Measurements from ENCODE around the gene ARHGAP26. TPM values are rescaled to one million over a fixed set of nuclear protein-coding genes. Genes with fewer than 3 reads are reported as not detected.

ARHGAP26 gene
- total RNA-seq, 4 donors from 2014 or later: 22.3 to 40.7 (median 28.2) TPM

- Histone ChIP-seq H3K4me3 (no peak overlapping the region), H3K36me3 (no peaks in the 10 kb centered on the region), H3K4me1 (peaks cover 72 to 95% (median 80%) of the 10 kb centered on the region in 4 donors), H3K27me3 (no peaks in the 10 kb centered on the region), H3K27ac (replicated peaks in 1 of 4) (peak overlapping the region in 2 of 4 donors; percentile 4 to 27), H3K9me3 (no peaks in the 10 kb centered on the region)
- WGBS: 88% methylated on average over 13 of the region's 13 CpGs
- TF ChIP-seq EP300 (IDR thresholded peaks at IDR 0.05) (peak; percentile 52), POLR2A (IDR thresholded peaks at IDR 0.05; ENCODE audit: low read depth) (no peak), POLR2AphosphoS5 (IDR thresholded peaks at IDR 0.05) (peak; percentile 34 to 51), CTCF (IDR thresholded peaks at IDR 0.05) (no peak)
- DNase-seq (ENCODE audit: extremely low spot score): no peak
- intact Hi-C loops (cut with DNase I): no loop called here
Measured at GRCh38 chr5:142864290-142865260, 94.4 kb downstream of the ARHGAP26 start.

- DNase-seq (ENCODE audit: extremely low spot score): no peak
- Histone ChIP-seq H3K27me3 (no peaks in the 10 kb centered on the region), H3K9me3 (no peaks in the 10 kb centered on the region), H3K36me3 (no peaks in the 10 kb centered on the region), H3K4me1 (peaks cover 71 to 95% (median 81%) of the 10 kb centered on the region in 4 donors), H3K4me3 (no peak overlapping the region), H3K27ac (replicated peaks in 1 of 4) (no peak overlapping the region)
- TF ChIP-seq CTCF (IDR thresholded peaks at IDR 0.05) (no peak), POLR2AphosphoS5 (IDR thresholded peaks at IDR 0.05) (no peak), EP300 (IDR thresholded peaks at IDR 0.05) (no peak), POLR2A (IDR thresholded peaks at IDR 0.05; ENCODE audit: low read depth) (no peak)
- WGBS: 94% methylated on average over 4 of the region's 4 CpGs
- intact Hi-C loops (cut with DNase I): loop anchor here (2.0 kb wide), 1 partner anchor 95 kb away; the partner anchor contains the start of gene ARHGAP26
Measured at GRCh38 chr5:142865631-142866030, 95.5 kb downstream of the ARHGAP26 start.

GRCh38 chr5:142866563-142867275 lies 96.5 kb downstream of the ARHGAP26 start:
- DNase-seq (ENCODE audit: extremely low spot score): no peak
- no peak overlapping the region for H3K27ac ChIP-seq (replicated peaks in 1 of 4)
- no peak overlapping the region for H3K4me3 ChIP-seq
- H3K9me3 ChIP-seq: no peaks in the 10 kb centered on the region
- no peaks in the 10 kb centered on the region for H3K27me3 ChIP-seq
- H3K36me3 ChIP-seq: no peaks in the 10 kb centered on the region
- no peak for TF ChIP-seq POLR2A (IDR thresholded peaks at IDR 0.05; ENCODE audit: low read depth)
- peak; percentile 66 to 79 (median 67) for TF ChIP-seq CTCF (IDR thresholded peaks at IDR 0.05)
- TF ChIP-seq EP300 (IDR thresholded peaks at IDR 0.05): no peak
- peak in 1 of 2 donors; percentile 50 for TF ChIP-seq POLR2AphosphoS5 (IDR thresholded peaks at IDR 0.05)
- 50% methylated on average over 10 of the region's 10 CpGs for WGBS
- intact Hi-C loops (cut with DNase I): loop anchor here (2.0 kb wide), 1 partner anchor 96 kb away; the partner anchor contains the start of gene ARHGAP26
- peaks cover 69 to 95% (median 79%) of the 10 kb centered on the region in 4 donors for H3K4me1 ChIP-seq

- WGBS: 12% methylated on average over 3 of the region's 3 CpGs
- DNase-seq (ENCODE audit: extremely low spot score): no peak
- Histone ChIP-seq H3K4me1 (peaks cover 70 to 93% (median 78%) of the 10 kb centered on the region in 4 donors), H3K9me3 (no peaks in the 10 kb centered on the region), H3K4me3 (no peak overlapping the region), H3K27me3 (no peaks in the 10 kb centered on the region), H3K27ac (replicated peaks in 1 of 4) (peak overlapping the region in 1 of 4 donors; percentile 3), H3K36me3 (no peaks in the 10 kb centered on the region)
- intact Hi-C loops (cut with DNase I): no loop called here
- TF ChIP-seq EP300 (IDR thresholded peaks at IDR 0.05) (no peak), POLR2AphosphoS5 (IDR thresholded peaks at IDR 0.05) (peak; percentile 22 to 23), POLR2A (IDR thresholded peaks at IDR 0.05; ENCODE audit: low read depth) (no peak)
Measured at GRCh38 chr5:142869886-142870285, 99.7 kb downstream of the ARHGAP26 start.
